GM21381 (cell line): ENCODE results near the gene CYB561A3.

Source experiments
- ATAC-seq: cut with Tn5 transposase; IDR thresholded peaks from one replicate; pipeline ENCODE4 v1.9.1; 2021; ENCODE audit warnings: mild to moderate bottlenecking, moderate library complexity; ENCODE audit not compliant: unreplicated experiment

The CYB561A3 gene

DNA sequence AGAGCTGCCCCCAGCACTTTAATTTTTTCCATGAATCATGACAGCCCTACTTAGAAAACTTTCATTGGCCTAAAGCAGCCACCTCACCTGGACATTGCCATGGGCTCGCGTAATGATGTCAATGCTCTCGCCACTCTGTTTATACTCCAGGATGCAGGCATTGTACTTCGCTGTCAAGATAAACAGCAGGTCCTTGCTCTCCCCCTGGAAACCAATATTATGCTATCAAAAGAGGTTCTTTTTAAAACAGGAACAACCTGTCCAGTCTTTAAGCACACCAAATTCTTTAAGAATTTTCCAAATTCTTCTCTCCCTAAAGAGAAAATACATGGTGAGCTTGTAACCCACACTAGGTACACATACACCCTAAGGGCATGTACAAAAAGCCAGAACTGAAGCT, 31.8 kb downstream of the CYB561A3 start:
- ATAC-seq, result no peak

DNA sequence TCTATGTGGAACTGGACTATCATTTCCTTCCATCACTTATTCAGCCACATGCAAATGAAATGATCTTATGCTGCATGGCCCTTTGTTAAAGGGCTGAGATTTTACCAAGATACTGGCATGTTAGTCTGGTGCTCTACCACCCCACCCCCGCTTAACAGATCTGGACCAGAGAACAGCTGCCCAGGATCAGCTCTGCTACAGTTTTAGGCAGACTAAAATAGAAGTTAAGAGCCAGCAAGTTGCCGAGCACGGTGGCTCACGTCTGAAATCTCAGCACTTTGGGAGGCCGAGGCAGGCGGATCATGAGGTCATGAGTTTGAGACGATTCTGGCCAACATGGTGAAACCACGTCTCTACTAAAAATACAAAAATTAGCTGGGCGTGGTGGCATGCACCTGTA, 33.3 kb downstream of the CYB561A3 start:
- ATAC-seq, result no peak

DNA sequence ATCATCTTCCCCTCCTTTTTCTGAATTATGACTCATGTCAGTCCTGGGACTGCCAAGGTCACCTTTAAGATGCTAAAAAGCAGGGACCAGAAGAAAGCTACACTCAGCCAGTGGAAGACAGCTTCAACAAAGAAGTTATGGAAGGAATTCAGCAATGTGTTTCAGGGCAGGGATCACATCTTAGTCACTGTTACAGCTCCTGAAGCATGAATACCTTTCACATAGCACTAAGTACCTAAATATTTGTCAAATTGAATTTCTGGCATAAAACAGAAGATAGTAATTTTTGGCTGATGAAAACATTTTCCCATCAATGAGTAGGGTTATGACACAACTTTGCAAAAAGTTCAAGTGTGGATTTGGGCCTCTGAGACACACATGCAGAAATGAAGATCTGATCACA, 34.0 kb downstream of the CYB561A3 start:
- ATAC-seq, result no peak

DNA sequence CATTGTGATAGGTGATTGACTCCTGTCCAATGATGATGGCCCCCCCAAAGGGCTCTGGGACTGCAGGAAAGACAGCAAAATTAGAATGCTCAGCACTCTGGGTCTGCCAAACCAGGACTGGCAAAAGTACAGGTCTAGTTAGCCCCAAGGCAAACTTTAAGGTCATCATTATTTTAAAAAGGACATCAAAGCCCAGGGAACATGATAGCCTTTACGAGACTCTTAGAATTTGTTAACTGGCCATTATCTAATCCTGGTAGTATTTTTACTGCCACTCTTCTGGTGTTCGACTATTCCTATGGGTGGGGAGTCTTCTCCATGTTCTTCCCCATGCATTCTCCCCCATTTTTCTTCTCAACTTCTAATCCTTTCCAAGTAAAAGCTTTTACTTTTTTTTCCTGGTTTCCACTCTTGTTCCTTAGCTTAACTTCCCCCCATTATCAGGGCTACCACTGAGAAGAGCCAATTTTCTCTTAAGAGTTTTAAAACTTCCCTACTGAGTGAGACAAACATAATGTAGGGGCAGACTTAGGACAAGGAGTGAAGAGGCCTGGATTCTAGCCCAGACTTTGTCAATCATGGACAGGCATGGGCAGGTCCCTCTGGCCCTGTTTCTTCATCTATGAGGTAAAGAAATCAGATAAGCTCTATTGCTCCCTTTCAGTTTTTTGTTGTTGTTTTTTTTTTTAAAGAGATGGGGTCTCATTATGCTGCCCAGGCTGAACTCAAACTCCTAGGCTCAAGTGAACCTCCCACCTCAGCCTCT, 35.9 kb downstream of the CYB561A3 start:
- ATAC-seq, result no peak

DNA sequence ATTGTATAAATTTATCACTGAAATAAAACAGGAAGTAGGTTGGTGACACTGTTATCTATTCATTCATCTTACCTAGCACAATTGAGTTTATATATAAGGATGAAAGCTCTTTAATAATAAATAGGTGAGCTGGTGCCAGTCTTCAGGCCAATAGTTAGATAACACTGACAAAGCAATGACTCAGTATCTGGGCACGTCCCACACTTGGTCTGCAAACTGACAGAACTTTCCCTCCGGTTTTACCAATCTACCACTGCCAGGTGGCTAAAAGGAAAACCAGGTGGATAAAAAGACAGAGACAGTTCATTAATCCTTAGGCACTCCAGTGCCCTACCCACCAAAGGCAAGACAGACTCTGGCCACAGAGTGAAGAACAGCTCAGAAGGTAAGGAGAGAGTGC, 46.4 kb downstream of the CYB561A3 start:
- no peak for ATAC-seq

DNA sequence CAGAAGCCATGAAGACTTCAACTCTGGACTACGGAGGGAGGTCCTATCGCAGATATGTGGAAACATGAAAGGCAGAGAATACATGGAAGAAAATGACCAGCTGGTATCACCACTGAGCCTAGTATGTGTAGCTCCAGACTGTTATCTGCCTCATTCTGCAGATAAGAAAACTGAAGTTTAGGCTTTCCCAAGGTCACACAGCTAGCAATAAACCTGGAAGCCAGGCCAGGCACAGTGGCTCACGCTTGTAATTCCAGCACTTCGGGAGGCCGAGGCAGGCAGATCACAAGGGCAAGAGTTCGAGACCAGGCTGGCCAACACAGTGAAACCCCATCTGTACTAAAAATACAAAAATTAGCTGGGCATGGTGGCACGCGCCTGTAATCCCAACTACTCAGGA, 50.9 kb downstream of the CYB561A3 start:
- no peak for ATAC-seq

DNA sequence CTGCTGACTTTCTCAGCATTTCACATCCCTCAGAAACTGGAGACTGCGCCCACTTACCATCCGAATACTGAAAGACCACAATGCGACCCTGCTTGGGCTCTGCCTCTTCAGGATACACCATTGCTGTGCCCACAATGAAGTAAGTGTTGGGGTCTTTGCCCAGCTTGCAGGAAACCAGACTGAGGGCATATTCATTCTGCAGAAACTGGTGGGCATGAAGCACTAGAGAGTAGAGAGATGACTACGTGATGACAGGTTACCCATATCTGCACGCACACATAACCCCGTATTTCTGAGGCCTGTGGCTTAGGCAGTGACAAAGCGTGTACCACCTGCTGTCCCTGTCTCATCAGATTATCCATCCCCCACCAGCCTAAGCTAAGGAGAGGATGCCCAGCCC, 51.9 kb downstream of the CYB561A3 start:
- ATAC-seq, result no peak

DNA sequence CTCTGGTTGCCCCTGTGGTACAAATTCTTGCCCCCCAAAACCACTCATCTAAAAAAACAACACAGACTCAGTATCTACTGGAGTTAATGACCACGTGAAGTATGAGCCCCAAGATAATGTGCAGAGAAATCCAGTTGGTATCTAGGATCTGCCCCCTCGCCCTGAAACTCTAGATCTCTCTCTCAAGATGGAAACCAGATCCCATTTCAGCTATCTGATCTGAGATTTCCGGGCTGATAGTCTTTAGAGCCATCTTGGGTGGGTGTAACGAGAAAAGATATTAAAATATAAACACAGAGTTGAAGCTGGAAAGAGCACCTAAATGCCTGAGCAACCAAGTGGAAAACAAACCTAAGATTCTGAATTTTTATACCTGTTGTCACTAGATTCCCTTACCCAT, 52.5 kb downstream of the CYB561A3 start:
- ATAC-seq, result no peak

DNA sequence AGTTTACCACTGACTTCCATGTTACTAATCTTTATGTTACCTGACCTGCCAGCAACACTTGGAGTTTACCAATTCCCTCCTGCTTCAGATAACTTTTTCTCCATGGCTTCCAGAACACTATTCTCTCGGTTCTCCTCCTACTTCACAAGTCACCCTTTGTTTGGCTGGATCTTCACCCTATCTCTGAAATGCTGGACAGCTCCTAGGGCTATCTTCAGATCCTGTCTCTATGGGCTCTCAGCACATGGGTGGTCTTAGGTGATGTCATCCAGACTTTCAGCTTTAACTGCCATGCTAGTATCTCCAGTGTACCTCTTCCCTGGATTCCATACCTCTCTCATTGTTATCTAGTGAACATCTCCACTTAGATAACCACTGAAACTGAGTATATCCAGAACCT, 54.3 kb downstream of the CYB561A3 start:
- no peak for ATAC-seq

DNA sequence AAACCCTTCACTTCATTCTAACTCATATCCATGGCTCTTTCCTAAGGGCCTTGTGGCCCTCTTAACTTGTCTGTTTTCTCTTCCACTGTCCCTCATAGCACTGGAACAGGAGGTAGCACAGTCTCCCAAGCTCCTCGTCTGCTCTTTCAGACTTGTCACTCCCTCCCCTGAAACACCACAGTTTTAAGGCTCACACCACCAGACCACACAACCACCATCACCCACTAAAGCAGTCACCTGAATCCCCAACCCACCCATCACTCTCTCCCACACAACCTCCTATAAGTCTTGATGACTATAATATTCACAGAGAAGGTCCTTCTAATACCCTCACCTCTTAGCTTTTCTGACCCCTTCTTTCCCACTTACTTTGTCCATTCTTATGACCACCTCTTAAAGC, 55.5 kb downstream of the CYB561A3 start:
- ATAC-seq, result no peak

DNA sequence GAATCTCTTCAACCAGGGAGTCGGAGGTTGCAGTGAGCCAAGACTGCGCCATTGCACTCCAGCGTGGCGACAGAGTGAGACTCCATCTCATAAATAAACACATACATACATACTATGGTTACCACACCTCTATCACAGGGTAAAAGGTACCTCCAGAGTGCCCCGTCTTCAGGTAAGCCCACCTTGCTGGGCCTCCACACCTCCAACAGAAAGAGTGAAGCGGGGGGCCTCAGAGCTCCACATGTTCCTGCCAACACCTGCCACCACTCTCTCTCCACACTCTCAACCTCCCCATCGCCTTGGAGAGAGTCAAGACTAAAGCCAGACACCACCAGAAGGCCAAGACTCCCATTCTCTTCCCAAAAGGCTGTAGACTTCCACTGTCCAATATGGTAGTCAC, 56.3 kb downstream of the CYB561A3 start:
- no peak for ATAC-seq

DNA sequence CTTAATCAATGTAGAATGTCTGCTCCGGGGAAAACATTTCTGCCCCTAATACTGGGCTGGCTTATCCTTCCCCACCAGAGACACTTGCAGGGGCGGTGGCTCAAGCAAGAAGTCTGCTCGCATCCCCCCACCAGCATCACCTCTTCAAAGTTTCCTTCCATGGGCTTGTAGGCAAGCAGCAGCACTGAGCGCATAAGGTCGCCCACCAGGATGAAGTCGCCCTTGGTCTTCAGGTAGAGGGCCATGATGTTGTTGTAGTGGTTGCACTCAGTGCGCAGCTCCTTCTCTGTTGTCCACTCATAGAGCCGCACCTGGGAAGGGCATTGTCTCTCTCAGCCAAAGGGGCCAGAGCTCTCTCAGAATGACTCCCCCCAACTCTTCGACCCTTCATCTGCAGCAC, 58.0 kb downstream of the CYB561A3 start:
- no peak for ATAC-seq

DNA sequence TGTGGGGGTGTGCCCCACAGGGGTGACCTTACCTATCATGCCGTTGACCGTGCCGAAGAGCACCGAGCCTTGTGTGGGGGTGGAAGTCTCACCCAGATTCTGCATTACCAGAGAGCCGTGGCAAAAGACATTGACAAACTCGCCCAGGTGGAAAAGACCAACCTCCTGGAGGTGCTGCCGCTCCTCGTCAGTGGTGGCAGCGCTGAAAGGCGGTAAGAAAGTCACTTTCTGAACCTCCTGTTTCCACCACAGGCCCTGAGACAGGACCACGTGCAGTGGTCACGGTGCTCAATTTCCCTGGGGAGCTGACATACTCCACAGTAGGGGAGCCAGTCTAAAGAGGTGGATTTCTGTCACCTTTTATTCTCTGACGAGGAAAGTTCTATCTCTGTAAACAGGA, 59.1 kb downstream of the CYB561A3 start:
- no peak for ATAC-seq
